HepG2 (cell line): ENCODE data around the gene SPRED3. TPM values are rescaled to one million over a fixed set of nuclear protein-coding genes. Genes with fewer than 3 reads are reported as not detected.

Experiments
- E2F5 ChIP-seq: sonication (generic); formaldehyde crosslinking; conservative IDR thresholded peaks from 2 replicates; pipeline ENCODE4 v1.4.0; 2020; ENCODE audit warnings: missing genetic modification reagents
- EEA1 ChIP-seq: sonication (generic); formaldehyde crosslinking; IDR thresholded peaks from 2 replicates; pipeline ENCODE4 v1.5.1; 2020; ENCODE audit warnings: mild to moderate bottlenecking, missing genetic modification reagents, borderline replicate concordance
- FOXJ3 ChIP-seq: sonication (generic); formaldehyde crosslinking; IDR thresholded peaks from 2 replicates; pipeline ENCODE4 v1.4.0; 2020; ENCODE audit warnings: missing genetic modification reagents, mild to moderate bottlenecking, borderline replicate concordance
- GPN1 ChIP-seq: sonication (generic); formaldehyde crosslinking; IDR thresholded peaks from 2 replicates; pipeline ENCODE4 v1.5.1; 2020; ENCODE audit warnings: missing genetic modification reagents, borderline replicate concordance
- HCFC1 ChIP-seq: fragments of 150-350 bp; IDR thresholded peaks from 2 replicates; pipeline ENCODE4 v1.6.1; 2014; ENCODE audit warnings: low read depth, low read length
- HDAC2 ChIP-seq: sonication (generic); formaldehyde crosslinking; IDR thresholded peaks from 2 replicates; pipeline ENCODE4 v1.4.0; 2020; ENCODE audit warnings: missing genetic modification reagents
- HNRNPUL1 ChIP-seq: fragments of 200-400 bp; formaldehyde crosslinking; IDR thresholded peaks from 2 replicates; pipeline ENCODE4 v1.6.1; 2017; ENCODE audit warnings: low read depth, mild to moderate bottlenecking, low read length, moderate library complexity
- HOXA9 ChIP-seq: sonication (generic); formaldehyde crosslinking; IDR thresholded peaks from 2 replicates; pipeline ENCODE4 v1.8.1; 2022; ENCODE audit warnings: missing genetic modification reagents, mild to moderate bottlenecking, moderate library complexity, borderline replicate concordance
- IRX3 ChIP-seq: sonication (generic); formaldehyde crosslinking; IDR thresholded peaks from 2 replicates; pipeline ENCODE4 v1.8.1; 2023; ENCODE audit warnings: mild to moderate bottlenecking, low read depth, missing genetic modification reagents, borderline replicate concordance
- KLF6 ChIP-seq: IDR thresholded peaks from 2 replicates; pipeline ENCODE4 v1.8.0; 2016; ENCODE audit warnings: missing biosample characterization, missing genetic modification reagents
- MBD4 ChIP-seq: IDR thresholded peaks from 2 replicates; pipeline ENCODE4 v1.6.1; 2012; ENCODE audit warnings: low read length, inconsistent platforms, borderline replicate concordance
- MED13 ChIP-seq: sonication (generic); formaldehyde crosslinking; IDR thresholded peaks from 2 replicates; pipeline ENCODE4 v1.5.0; 2020; ENCODE audit warnings: missing genetic modification reagents
- NFATC3 ChIP-seq: sonication (generic); formaldehyde crosslinking; IDR thresholded peaks from 2 replicates; pipeline ENCODE4 v1.5.1; 2020; ENCODE audit warnings: mild to moderate bottlenecking, missing genetic modification reagents
- POLR2A ChIP-seq, 2 experiments: IDR thresholded peaks; 2 replicates each; pipeline ENCODE4 v1.6.1; 2011; ENCODE audit warnings: low read depth in 2 of 2, low read length in 2 of 2, mild to moderate bottlenecking in 1 of 2, moderate library complexity in 1 of 2; ENCODE audit not compliant: insufficient read depth in 1 of 2
- RBFOX2 ChIP-seq: fragments of 200-400 bp; formaldehyde crosslinking; IDR thresholded peaks from 2 replicates; pipeline ENCODE4 v1.6.1; 2017; ENCODE audit warnings: low read depth, mild to moderate bottlenecking, low read length
- RFX5 ChIP-seq: IDR thresholded peaks from 2 replicates; pipeline ENCODE4 v1.6.1; 2011; ENCODE audit warnings: low read depth, low read length, improper control_type of control experiment
- RXRB ChIP-seq: IDR thresholded peaks from 2 replicates; pipeline ENCODE4 v1.6.1; 2016; ENCODE audit warnings: borderline replicate concordance, missing genetic modification reagents, missing compliant biosample characterization
- SCMH1 ChIP-seq: sonication (generic); formaldehyde crosslinking; IDR thresholded peaks from 2 replicates; pipeline ENCODE4 v1.9.0; 2021; ENCODE audit warnings: missing genetic modification reagents, mild to moderate bottlenecking, borderline replicate concordance
- SIN3B ChIP-seq: fragments of 150-350 bp; IDR thresholded peaks from 2 replicates; pipeline ENCODE4 v1.6.1; 2014; ENCODE audit warnings: low read length
- SSRP1 ChIP-seq: IDR thresholded peaks from 2 replicates; pipeline ENCODE4 v1.6.1; 2016; ENCODE audit warnings: control low read depth
- ZBTB3 ChIP-seq: sonication (generic); formaldehyde crosslinking; IDR thresholded peaks from 2 replicates; pipeline ENCODE4 v1.4.0; 2020; ENCODE audit warnings: low read depth, mild to moderate bottlenecking, moderate library complexity, missing genetic modification reagents, borderline replicate concordance
- ZFP1 ChIP-seq: IDR thresholded peaks from 2 replicates; pipeline ENCODE4 v1.6.1; 2016
- ZNF567 ChIP-seq: sonication (generic); formaldehyde crosslinking; IDR thresholded peaks from 2 replicates; pipeline ENCODE4 v1.8.1; 2023; ENCODE audit warnings: mild to moderate bottlenecking, missing genetic modification reagents, borderline replicate concordance
- ZNF615 ChIP-seq: sonication (generic); formaldehyde crosslinking; IDR thresholded peaks from 2 replicates; pipeline ENCODE4 v1.5.0; 2020; ENCODE audit warnings: mild to moderate bottlenecking, missing genetic modification reagents, borderline replicate concordance
- ZSCAN12 ChIP-seq: sonication (generic); formaldehyde crosslinking; IDR thresholded peaks from 2 replicates; pipeline ENCODE4 v1.9.0; 2021; ENCODE audit warnings: mild to moderate bottlenecking, missing genetic modification reagents
- polyA plus RNA-seq, 8 experiments: library from polyadenylated mRNA; depleted of rRNA in 3 of 8; stranded (reverse) in 7 of 8; unstranded in 1 of 8; fragments of >200 nt; fragmentation: Illumina TruSeq in 4 of 8; extraction: Trizol in 4 of 8; gene quantifications; 2 replicates each; pipeline versions ENCODE4 v1.2.1 to v1.2.3, GENCODE V29; 2011 to 2016; ENCODE audit warnings: low read depth in 4 of 8, missing spikeins in 1 of 8, mixed read lengths in 1 of 8; ENCODE audit not compliant: insufficient read depth in 1 of 8
- total RNA-seq, 5 experiments: library from RNA; depleted of rRNA; stranded (reverse); fragments of >200 nt; fragmentation: Illumina TruSeq; extraction: Trizol; gene quantifications; 2 replicates each; pipeline ENCODE4 v1.2.3, GENCODE V29; 2016; ENCODE audit warnings: low read depth in 1 of 5
- TF ChIP-seq, protein P1 (sequence below): sonication (generic); formaldehyde crosslinking; IDR thresholded peaks from 2 replicates; pipeline ENCODE4 v1.5.0; 2020; ENCODE audit warnings: mild to moderate bottlenecking, missing genetic modification reagents
- TF ChIP-seq, protein P2 (sequence below): sonication (generic); formaldehyde crosslinking; conservative IDR thresholded peaks from 2 replicates; pipeline ENCODE4 v1.8.0; 2022; ENCODE audit warnings: mild to moderate bottlenecking, moderate library complexity, missing genetic modification reagents

The SPRED3 gene
- total and polyA plus RNA-seq, 2 of the 13 experiments (the other 11 are each of a cell fraction or from before 2014, with no cell fraction given): 0.15 to 0.17 TPM

- TF ChIP-seq EEA1 (CRISPR knock-in tag) (peak; percentile 85), GPN1 (CRISPR knock-in tag) (0 out of 2 replicates have a peak, but pooled peaks have one; percentile 50), ZNF567 (CRISPR knock-in tag) (peak; percentile 70; the same call in 1 of the 2 replicates), NFATC3 (peak; percentile 93; the same call in 1 of the 2 replicates), ZNF615 (CRISPR knock-in tag) (no peak), FOXJ3 (0 out of 2 replicates have a peak, but pooled peaks have one; percentile 16), HOXA9 (CRISPR knock-in tag) (peak; percentile 71; the same call in 1 of the 2 replicates), SCMH1 (CRISPR knock-in tag) (no peak), MED13 (CRISPR knock-in tag) (peak; percentile 52; the same call in 1 of the 2 replicates), HDAC2 (CRISPR knock-in tag) (no peak; the same call in 1 of the 2 replicates), POLR2A (IDR thresholded peaks at IDR 0.05; ENCODE audit: insufficient read depth in 1 of 2, low read depth in 2 of 2, low read length in 2 of 2) (peak; percentile 91 to 94), KLF6 (CRISPR knock-in tag) (peak; percentile 66), ZSCAN12 (no peak; the same call in 1 of the 2 replicates), HCFC1 (peak; percentile 67; the same call in 1 of the 2 replicates), SSRP1 (CRISPR knock-in tag) (no peak), HNRNPUL1 (no peak), ZBTB3 (CRISPR knock-in tag) (0 out of 2 replicates have a peak, but pooled peaks have one; percentile 81), SIN3B (no peak), RFX5 (peak; percentile 8; the same call in 1 of the 2 replicates), ZFP1 (no peak; the same call in 1 of the 2 replicates), E2F5 (CRISPR knock-in tag) (no peak), RXRB (peak; percentile 51), IRX3 (no peak), RBFOX2 (peak; percentile 98), MBD4 (no peak)
- TF ChIP-seq, protein P1, sequence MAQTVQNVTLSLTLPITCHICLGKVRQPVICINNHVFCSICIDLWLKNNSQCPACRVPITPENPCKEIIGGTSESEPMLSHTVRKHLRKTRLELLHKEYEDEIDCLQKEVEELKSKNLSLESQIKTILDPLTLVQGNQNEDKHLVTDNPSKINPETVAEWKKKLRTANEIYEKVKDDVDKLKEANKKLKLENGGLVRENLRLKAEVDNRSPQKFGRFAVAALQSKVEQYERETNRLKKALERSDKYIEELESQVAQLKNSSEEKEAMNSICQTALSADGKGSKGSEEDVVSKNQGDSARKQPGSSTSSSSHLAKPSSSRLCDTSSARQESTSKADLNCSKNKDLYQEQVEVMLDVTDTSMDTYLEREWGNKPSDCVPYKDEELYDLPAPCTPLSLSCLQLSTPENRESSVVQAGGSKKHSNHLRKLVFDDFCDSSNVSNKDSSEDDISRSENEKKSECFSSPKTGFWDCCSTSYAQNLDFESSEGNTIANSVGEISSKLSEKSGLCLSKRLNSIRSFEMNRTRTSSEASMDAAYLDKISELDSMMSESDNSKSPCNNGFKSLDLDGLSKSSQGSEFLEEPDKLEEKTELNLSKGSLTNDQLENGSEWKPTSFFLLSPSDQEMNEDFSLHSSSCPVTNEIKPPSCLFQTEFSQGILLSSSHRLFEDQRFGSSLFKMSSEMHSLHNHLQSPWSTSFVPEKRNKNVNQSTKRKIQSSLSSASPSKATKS (CRISPR knock-in tag): no peak; the same call in 1 of the 2 replicates
- TF ChIP-seq, protein P2, sequence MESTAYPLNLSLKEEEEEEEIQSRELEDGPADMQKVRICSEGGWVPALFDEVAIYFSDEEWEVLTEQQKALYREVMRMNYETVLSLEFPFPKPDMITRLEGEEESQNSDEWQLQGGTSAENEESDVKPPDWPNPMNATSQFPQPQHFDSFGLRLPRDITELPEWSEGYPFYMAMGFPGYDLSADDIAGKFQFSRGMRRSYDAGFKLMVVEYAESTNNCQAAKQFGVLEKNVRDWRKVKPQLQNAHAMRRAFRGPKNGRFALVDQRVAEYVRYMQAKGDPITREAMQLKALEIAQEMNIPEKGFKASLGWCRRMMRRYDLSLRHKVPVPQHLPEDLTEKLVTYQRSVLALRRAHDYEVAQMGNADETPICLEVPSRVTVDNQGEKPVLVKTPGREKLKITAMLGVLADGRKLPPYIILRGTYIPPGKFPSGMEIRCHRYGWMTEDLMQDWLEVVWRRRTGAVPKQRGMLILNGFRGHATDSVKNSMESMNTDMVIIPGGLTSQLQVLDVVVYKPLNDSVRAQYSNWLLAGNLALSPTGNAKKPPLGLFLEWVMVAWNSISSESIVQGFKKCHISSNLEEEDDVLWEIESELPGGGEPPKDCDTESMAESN (CRISPR knock-in tag): peak; percentile 98
Measured at GRCh38 chr19:38374332-38375097, 14.0 kb upstream of the SPRED3 start, which contains the start of gene PSMD8 (continued).
